Uterus (tissue), 4 donors: ENCODE data around the gene NBEA. TPM values are rescaled to one million over a fixed set of nuclear protein-coding genes. Genes with fewer than 3 reads are reported as not detected.
A peak's percentile ranks its signal among the peaks of the same experiment; 100 is the strongest.

Experiments
- DNase-seq, 2 donors: peaks; one replicate each; pipeline ENCODE4 v3.0.0-alpha.2; 2019 to 2020
- H3K27ac ChIP-seq, 2 donors: fragments of 200-600 bp; sonication (generic); 1 replicate in 1 of 2; 2 replicates in 1 of 2; pipeline ENCODE4 v1.5.1; 2016 to 2018
- H3K27me3 ChIP-seq, 2 donors: fragments of 200-600 bp; sonication (generic); one replicate each; pipeline ENCODE4 v1.5.1; 2018 to 2019; ENCODE audit warnings: control low read depth in 1 of 2
- H3K36me3 ChIP-seq, 2 donors: fragments of 200-600 bp; sonication (generic); one replicate each; pipeline ENCODE4 v1.5.1; 2019; ENCODE audit warnings: control low read depth in 1 of 2
- H3K4me1 ChIP-seq, 2 donors: fragments of 200-600 bp; sonication (generic); one replicate each; pipeline ENCODE4 v1.5.1; 2018 to 2019; ENCODE audit warnings: control low read depth in 1 of 2
- H3K4me3 ChIP-seq, 2 donors: fragments of 200-600 bp; sonication (generic); 1 replicate in 1 of 2; 2 replicates in 1 of 2; pipeline ENCODE4 v1.5.1; 2018 to 2019; ENCODE audit warnings: mild to moderate bottlenecking in 1 of 2
- H3K9me3 ChIP-seq, 2 donors: fragments of 200-600 bp; sonication (generic); one replicate each; pipeline ENCODE4 v1.5.1; 2019; ENCODE audit warnings: control low read depth in 1 of 2
- POLR2A ChIP-seq, 2 donors: fragments of 450-650 bp; IDR thresholded peaks; one replicate each; pipeline ENCODE4 v1.6.1; 2016; ENCODE audit warnings: antibody characterized with exemption in 2 of 2, mild to moderate bottlenecking in 1 of 2, moderate library complexity in 1 of 2
- intact Hi-C: fragments of 100-400 bp; cut with DNase I; formaldehyde crosslinking; loops from one replicate; pipeline ENCODE4 v1.15.1; 2023; ENCODE audit warnings: low total_unique reads
- total RNA-seq, 4 donors: library from RNA; depleted of rRNA in 3 of 4; stranded (reverse); fragments of >200 nt in 3 of 4; gene quantifications; one replicate each; pipeline versions ENCODE4 v1.1.0 to v1.2.4, GENCODE V29; 2014 to 2023
- TF ChIP-seq, protein P1 (sequence below), 4 experiments: fragments of 200-600 bp in 2 of 4; fragments of 450-650 bp in 2 of 4; sonication (generic) in 2 of 4; IDR thresholded peaks; one replicate each; pipeline ENCODE4 v1.5.1; 2016 to 2019; ENCODE audit warnings: antibody characterized with exemption in 4 of 4, mild to moderate bottlenecking in 2 of 4, moderate library complexity in 1 of 4
- donor health status: DM: yes; HTN: yes; CAD: no.

NBEA gene
- total RNA-seq, 4 donors from 2014 or later, result 15.6 to 58.1 (median 37.3) TPM

DNA sequence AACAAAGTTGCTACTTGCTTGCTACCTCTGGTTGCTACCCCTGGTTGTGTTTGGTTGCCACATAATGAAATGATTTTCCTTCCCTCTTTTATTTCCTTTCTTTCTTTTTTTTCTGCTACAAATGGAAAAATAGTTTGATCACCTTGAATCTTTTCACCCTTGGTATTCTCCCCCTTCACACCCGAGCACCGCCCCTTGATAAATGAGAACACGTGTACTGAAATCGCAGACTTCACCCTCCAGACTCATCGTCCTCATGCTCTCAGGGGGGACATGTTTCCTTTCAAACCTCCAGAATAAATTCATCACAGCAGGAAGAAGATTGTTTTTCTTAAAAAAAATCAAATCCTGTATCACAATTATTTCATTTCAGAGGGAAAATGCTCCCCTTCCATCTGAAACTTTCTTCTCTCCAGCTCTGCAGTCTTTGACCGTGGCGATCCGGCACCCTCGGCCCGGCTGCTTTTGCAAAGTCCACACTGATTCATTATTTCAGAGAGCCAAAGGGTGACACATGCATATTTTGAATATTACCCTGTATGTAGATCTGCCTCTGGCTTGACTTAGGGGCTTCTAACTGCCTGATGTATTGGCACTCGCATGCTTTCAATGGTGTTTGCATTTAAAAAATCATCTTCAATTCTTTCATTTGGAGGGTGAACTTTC, 757.0 kb downstream of the NBEA start:
- no peak for DNase-seq
- intact Hi-C loops, result no loop called here
- Histone ChIP-seq H3K4me3 (no peak overlapping the region), H3K9me3 (no peaks in the 10 kb centered on the region), H3K4me1 (no peaks in the 10 kb centered on the region), H3K27ac (no peak overlapping the region), H3K27me3 (no peaks in the 10 kb centered on the region), H3K36me3 (no peaks in the 10 kb centered on the region)
- no peak for TF ChIP-seq POLR2A (IDR thresholded peaks at IDR 0.05)
- TF ChIP-seq, protein P1, sequence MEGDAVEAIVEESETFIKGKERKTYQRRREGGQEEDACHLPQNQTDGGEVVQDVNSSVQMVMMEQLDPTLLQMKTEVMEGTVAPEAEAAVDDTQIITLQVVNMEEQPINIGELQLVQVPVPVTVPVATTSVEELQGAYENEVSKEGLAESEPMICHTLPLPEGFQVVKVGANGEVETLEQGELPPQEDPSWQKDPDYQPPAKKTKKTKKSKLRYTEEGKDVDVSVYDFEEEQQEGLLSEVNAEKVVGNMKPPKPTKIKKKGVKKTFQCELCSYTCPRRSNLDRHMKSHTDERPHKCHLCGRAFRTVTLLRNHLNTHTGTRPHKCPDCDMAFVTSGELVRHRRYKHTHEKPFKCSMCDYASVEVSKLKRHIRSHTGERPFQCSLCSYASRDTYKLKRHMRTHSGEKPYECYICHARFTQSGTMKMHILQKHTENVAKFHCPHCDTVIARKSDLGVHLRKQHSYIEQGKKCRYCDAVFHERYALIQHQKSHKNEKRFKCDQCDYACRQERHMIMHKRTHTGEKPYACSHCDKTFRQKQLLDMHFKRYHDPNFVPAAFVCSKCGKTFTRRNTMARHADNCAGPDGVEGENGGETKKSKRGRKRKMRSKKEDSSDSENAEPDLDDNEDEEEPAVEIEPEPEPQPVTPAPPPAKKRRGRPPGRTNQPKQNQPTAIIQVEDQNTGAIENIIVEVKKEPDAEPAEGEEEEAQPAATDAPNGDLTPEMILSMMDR (IDR thresholded peaks at IDR 0.05), result no peak

DNA sequence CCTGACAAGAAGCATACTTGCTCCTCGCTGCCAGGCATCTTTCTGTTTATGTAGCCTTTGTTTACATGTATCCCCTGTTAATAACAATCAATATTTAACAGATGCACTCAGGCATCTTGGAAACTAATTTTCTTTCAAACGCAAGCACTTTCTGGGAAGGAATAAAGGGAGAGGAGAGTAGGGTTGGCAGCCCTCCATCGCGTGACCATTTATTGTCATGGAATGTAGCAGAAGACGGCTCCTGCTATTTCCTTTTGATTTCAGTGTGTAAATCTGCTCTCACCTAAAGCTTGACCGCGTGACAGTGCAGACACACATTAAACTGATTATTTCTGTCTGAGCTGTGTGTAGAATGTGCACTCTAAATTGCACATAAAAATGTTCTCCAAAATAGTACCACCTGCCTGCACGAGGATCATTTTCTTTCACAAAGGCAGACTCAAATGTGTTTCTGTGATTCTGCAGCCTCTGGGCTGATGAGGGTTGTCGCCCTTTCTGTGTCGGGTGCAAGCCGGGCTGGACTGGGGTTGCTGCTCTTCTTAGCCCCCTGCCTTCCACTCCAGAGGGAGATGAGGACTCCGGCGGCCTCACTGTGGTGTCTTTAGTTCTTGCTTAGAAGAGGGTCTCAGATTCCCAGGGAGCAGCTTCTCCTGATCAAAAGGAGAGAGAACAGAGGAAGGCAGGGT, 757.9 kb downstream of the NBEA start:
- Histone ChIP-seq H3K9me3 (no peaks in the 10 kb centered on the region), H3K4me1 (no peaks in the 10 kb centered on the region), H3K4me3 (peak overlapping the region in 1 of 2 donors; percentile 7), H3K27ac (no peak overlapping the region), H3K36me3 (no peaks in the 10 kb centered on the region), H3K27me3 (no peaks in the 10 kb centered on the region)
- intact Hi-C loops, result no loop called here
- no peak for TF ChIP-seq POLR2A (IDR thresholded peaks at IDR 0.05)
- TF ChIP-seq, protein P1 (IDR thresholded peaks at IDR 0.05), result no peak
- DNase-seq, result peak; percentile 34 to 51

- Histone ChIP-seq H3K36me3 (no peaks in the 10 kb centered on the region), H3K9me3 (no peaks in the 10 kb centered on the region), H3K4me1 (no peaks in the 10 kb centered on the region), H3K4me3 (no peak overlapping the region), H3K27ac (no peak overlapping the region), H3K27me3 (no peaks in the 10 kb centered on the region)
- DNase-seq, result no peak
- intact Hi-C loops, result no loop called here
- TF ChIP-seq POLR2A (IDR thresholded peaks at IDR 0.05), result no peak
- TF ChIP-seq, protein P1 (IDR thresholded peaks at IDR 0.05), result no peak
Measured at GRCh38 chr13:35700671-35701070, 758.6 kb downstream of the NBEA start.

DNA sequence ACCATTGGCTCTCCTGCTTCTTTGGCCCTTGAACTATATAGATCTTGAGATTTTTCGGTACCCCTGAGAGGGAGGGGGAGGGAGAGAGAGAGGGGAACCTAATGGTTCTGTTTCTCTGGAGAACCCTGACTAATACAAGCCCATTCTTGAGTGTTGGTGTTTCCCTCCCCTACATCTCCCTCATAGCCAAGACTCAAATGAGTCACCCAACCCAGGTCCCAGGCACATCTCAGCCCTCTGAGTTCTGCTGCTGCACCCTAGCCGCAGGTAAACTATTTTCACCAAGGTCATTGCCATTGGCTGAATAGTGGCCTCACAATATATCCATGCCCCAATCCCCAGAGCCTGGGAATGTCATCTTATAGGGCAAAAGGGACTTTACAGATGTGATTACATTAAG, 760.2 kb downstream of the NBEA start:
- no peak for DNase-seq
- no peak overlapping the region for H3K27ac ChIP-seq
- H3K27me3 ChIP-seq, result no peaks in the 10 kb centered on the region
- TF ChIP-seq, protein P1 (IDR thresholded peaks at IDR 0.05), result no peak
- no peak for TF ChIP-seq POLR2A (IDR thresholded peaks at IDR 0.05)
- H3K4me3 ChIP-seq, result no peak overlapping the region
- H3K9me3 ChIP-seq, result no peaks in the 10 kb centered on the region
- no peaks in the 10 kb centered on the region for H3K4me1 ChIP-seq
- H3K36me3 ChIP-seq, result no peaks in the 10 kb centered on the region
- intact Hi-C loops, result no loop called here

GRCh38 chr13:35703061-35703460, 761.0 kb downstream of the NBEA start:
- Histone ChIP-seq H3K9me3 (no peaks in the 10 kb centered on the region), H3K4me3 (no peak overlapping the region), H3K4me1 (no peaks in the 10 kb centered on the region), H3K27me3 (no peaks in the 10 kb centered on the region), H3K27ac (no peak overlapping the region), H3K36me3 (no peaks in the 10 kb centered on the region)
- intact Hi-C loops, result no loop called here
- DNase-seq, result no peak
- no peak for TF ChIP-seq POLR2A (IDR thresholded peaks at IDR 0.05)
- TF ChIP-seq, protein P1 (IDR thresholded peaks at IDR 0.05), result no peak
